Measurements from ENCODE around the gene SS18L1.

The SS18L1 gene

DNA sequence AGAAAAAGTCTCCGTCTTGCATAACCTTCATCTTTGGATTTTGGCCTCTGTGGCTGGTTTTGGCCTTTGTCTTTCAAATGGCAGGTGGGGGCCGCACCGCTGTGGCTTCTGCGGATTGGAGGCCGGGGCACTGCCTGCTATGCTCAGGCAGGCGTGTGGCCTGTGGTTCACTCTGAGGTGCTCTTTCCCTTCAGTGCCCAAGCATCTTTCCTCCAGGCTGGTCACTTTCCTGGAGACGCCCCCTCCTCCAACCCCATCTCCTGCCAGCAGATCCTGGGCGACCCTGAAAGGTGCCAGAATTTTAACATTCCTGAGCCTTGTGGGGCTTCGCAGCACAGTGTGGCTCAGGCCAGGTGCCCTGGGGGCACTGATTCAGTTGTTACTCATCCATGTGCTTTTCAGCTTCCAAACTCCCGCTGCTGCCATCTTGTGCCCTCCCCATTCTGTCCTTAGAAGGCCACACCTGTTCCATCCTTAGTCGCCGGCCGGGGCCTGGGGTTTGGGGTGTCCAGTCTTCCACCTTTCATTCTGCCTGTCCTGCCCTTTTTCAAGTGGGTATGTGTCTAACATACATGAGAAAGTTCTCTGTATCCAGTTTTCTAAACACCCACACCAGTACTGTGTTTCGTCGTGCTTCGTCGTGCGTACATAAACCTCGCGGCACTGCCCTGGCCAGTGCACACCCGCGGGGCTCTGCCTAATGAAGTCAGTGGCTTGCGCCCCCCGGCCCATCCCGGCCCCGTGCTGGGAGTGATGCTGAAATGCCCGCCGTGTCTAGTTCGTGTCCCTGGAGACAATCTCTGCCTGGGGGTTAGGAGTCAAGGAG is 12.1 kb downstream of the SS18L1 start:
- no peak overlapping the region for H3K4me2 ChIP-seq
- H3K9ac ChIP-seq = no peak overlapping the region
- H3K27ac ChIP-seq = no peak overlapping the region
- no peaks in the 10 kb centered on the region for H3K4me1 ChIP-seq (ENCODE audit: low read depth, poor library complexity, severe bottlenecking)
- no peak overlapping the region for H3K4me3 ChIP-seq (IDR thresholded peaks at IDR 0.05; ENCODE audit: insufficient read depth, low read depth, low read length)
- TF ChIP-seq, protein P1, sequence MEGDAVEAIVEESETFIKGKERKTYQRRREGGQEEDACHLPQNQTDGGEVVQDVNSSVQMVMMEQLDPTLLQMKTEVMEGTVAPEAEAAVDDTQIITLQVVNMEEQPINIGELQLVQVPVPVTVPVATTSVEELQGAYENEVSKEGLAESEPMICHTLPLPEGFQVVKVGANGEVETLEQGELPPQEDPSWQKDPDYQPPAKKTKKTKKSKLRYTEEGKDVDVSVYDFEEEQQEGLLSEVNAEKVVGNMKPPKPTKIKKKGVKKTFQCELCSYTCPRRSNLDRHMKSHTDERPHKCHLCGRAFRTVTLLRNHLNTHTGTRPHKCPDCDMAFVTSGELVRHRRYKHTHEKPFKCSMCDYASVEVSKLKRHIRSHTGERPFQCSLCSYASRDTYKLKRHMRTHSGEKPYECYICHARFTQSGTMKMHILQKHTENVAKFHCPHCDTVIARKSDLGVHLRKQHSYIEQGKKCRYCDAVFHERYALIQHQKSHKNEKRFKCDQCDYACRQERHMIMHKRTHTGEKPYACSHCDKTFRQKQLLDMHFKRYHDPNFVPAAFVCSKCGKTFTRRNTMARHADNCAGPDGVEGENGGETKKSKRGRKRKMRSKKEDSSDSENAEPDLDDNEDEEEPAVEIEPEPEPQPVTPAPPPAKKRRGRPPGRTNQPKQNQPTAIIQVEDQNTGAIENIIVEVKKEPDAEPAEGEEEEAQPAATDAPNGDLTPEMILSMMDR (conservative IDR thresholded peaks at IDR 0.05; ENCODE audit: low read depth, low read length) = no peak
- H3K79me2 ChIP-seq (ENCODE audit: insufficient read depth, low read depth) = peaks cover 9% of the 10 kb centered on the region; the same call in 1 of the 2 replicates
- no peaks in the 10 kb centered on the region for H4K20me1 ChIP-seq (ENCODE audit: insufficient read depth)
- no peaks in the 10 kb centered on the region for H3K27me3 ChIP-seq (ENCODE audit: insufficient read depth, low read depth)
- H3K36me3 ChIP-seq (ENCODE audit: insufficient read depth) = no peaks in the 10 kb centered on the region
- H2AFZ ChIP-seq (ENCODE audit: low read depth) = no peak overlapping the region

DNA sequence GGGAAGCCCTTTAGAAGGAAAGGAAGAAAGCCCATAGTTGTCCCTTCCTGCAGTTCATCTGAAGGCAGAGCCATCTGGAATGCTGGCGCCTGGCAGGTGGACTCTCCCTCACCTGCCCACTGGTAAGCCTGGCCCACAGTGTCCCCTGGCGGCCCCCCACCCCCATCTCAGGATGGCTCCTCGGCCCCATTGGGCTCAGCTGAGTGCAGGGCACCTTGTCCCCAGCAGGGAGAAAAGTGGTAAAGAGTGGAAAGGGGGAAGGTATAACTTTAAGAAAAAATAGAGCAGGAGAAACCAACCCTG is 12.6 kb downstream of the SS18L1 start:
- H3K4me1 ChIP-seq (ENCODE audit: low read depth, poor library complexity, severe bottlenecking) = no peaks in the 10 kb centered on the region
- H2AFZ ChIP-seq (ENCODE audit: low read depth) = no peak overlapping the region
- H3K27ac ChIP-seq = no peak overlapping the region
- no peak overlapping the region for H3K4me2 ChIP-seq
- no peaks in the 10 kb centered on the region for H3K27me3 ChIP-seq (ENCODE audit: insufficient read depth, low read depth)
- no peaks in the 10 kb centered on the region for H3K36me3 ChIP-seq (ENCODE audit: insufficient read depth)
- no peak overlapping the region for H3K4me3 ChIP-seq (IDR thresholded peaks at IDR 0.05; ENCODE audit: insufficient read depth, low read depth, low read length)
- H3K79me2 ChIP-seq (ENCODE audit: insufficient read depth, low read depth) = peaks cover 9% of the 10 kb centered on the region; the same call in 1 of the 2 replicates
- no peaks in the 10 kb centered on the region for H4K20me1 ChIP-seq (ENCODE audit: insufficient read depth)
- TF ChIP-seq, protein P1 (conservative IDR thresholded peaks at IDR 0.05; ENCODE audit: low read depth, low read length) = no peak
- no peak overlapping the region for H3K9ac ChIP-seq

DNA sequence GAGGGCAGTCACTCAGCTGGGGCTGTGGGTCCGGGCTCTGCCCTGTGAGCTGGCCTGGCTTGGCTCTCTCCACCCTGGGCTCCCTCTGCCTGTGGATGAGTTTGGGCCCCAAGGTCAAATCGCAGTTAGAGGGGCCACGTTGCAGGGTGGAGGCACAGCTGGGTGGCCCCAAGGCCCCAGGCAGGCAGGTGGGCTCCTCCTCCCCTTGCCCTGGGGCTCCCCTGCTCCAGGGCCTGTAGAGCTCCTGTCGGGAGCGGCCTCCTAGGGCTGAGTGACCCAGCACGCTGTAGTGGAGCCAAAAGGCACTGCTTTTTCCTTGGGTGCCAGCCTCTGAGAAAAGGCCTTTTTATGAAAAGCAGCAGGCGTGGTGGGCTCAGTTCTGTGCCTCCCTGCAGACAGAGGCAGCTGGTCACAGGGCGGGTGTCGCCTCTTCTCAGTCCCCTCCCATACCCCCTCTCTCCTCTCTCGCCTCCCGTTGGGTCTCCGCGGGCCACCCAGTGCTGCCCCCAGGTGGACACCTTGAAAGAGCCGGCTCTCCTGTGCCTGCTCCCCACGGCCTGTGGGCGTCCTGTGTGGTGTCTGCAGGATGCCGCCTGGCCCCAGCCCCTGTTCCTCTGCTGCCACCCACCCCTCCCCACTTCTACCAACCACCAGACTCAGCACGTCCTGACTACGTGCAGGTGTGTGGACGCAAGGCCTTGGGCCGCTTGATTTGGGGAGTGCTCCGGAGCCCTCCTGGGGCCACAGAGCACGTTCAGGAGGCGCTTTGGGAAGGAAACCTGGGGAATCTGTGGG is 13.2 kb downstream of the SS18L1 start:
- Histone ChIP-seq H3K27ac (no peak overlapping the region), H2AFZ (ENCODE audit: low read depth) (no peak overlapping the region), H3K4me2 (no peak overlapping the region), H3K9ac (no peak overlapping the region), H3K79me2 (ENCODE audit: insufficient read depth, low read depth) (peaks cover 9% of the 10 kb centered on the region; the same call in 1 of the 2 replicates), H3K4me1 (ENCODE audit: low read depth, poor library complexity, severe bottlenecking) (no peaks in the 10 kb centered on the region), H3K36me3 (ENCODE audit: insufficient read depth) (no peaks in the 10 kb centered on the region), H3K27me3 (ENCODE audit: insufficient read depth, low read depth) (no peaks in the 10 kb centered on the region), H3K4me3 (IDR thresholded peaks at IDR 0.05; ENCODE audit: insufficient read depth, low read depth, low read length) (no peak overlapping the region), H4K20me1 (ENCODE audit: insufficient read depth) (no peaks in the 10 kb centered on the region)
- TF ChIP-seq, protein P1 (conservative IDR thresholded peaks at IDR 0.05; ENCODE audit: low read depth, low read length) = peak; percentile 49

DNA sequence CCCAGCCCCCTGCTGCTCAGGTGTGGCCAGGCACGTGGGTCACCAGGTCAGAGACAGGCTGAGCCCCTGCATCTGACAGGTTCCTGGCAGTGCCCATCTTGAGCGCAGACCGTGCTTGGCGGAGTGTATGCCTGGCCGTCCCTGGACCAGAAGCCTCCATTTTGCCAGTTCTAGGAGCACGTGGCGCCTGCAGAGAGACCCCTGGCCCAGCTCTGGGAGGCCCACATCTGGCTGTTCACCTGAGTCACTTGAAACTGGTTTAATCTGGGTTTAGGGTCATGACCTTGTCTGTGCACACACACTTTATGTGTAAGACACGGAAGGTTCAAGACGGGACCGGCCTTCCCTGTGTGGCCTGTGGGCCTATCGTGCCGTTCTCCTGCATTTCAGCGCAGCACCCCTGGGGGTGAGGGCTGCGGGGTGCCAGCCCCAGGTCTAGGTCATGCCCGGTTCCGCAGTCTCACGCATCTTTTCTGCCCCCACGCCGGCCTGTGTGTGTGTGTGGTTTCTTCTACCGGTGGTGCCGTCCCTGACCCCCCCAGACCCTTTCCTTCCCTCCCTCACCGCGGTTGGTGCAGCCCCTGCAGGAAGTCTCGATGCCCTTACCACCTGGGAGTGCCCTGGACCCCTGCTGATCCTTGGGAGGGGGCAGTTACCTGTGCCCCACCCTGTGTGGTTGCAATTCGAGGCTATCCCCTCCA is 14.0 kb downstream of the SS18L1 start:
- Histone ChIP-seq H3K27me3 (ENCODE audit: insufficient read depth, low read depth) (no peaks in the 10 kb centered on the region), H3K4me2 (no peak overlapping the region), H3K36me3 (ENCODE audit: insufficient read depth) (no peaks in the 10 kb centered on the region), H4K20me1 (ENCODE audit: insufficient read depth) (no peaks in the 10 kb centered on the region), H3K27ac (no peak overlapping the region), H3K4me1 (ENCODE audit: low read depth, poor library complexity, severe bottlenecking) (no peaks in the 10 kb centered on the region), H3K4me3 (IDR thresholded peaks at IDR 0.05; ENCODE audit: insufficient read depth, low read depth, low read length) (no peak overlapping the region), H2AFZ (ENCODE audit: low read depth) (no peak overlapping the region), H3K79me2 (ENCODE audit: insufficient read depth, low read depth) (peaks cover 9% of the 10 kb centered on the region; the same call in 1 of the 2 replicates), H3K9ac (no peak overlapping the region)
- TF ChIP-seq, protein P1 (conservative IDR thresholded peaks at IDR 0.05; ENCODE audit: low read depth, low read length) = no peak

Data from KMS-11 (cell line).